ENCODE data around the gene TMEM101. TPM values are rescaled to one million over a fixed set of nuclear protein-coding genes. Genes with fewer than 3 reads are reported as not detected.

Gene TMEM101
- total and polyA plus RNA-seq, 2 experiments from 2014 or later = 25.0 to 45.4 TPM

GRCh38 chr17:43982171-43982570 is 32.6 kb downstream of the TMEM101 start:
- H3K79me2 ChIP-seq (ENCODE audit: insufficient read depth) = no peaks in the 10 kb centered on the region
- H3K4me3 ChIP-seq = no peak overlapping the region
- H3K4me2 ChIP-seq (ENCODE audit: unreplicated experiment) = no peak overlapping the region
- H3K9ac ChIP-seq = no peak overlapping the region
- H3K9me3 ChIP-seq (ENCODE audit: low read depth) = no peaks in the 10 kb centered on the region
- H3F3A ChIP-seq (ENCODE audit: insufficient read depth) = no peaks in the 10 kb centered on the region
- no peaks in the 10 kb centered on the region for H3K4me1 ChIP-seq (ENCODE audit: insufficient read depth)
- no peaks in the 10 kb centered on the region for H3K36me3 ChIP-seq (ENCODE audit: low read depth)
- H2AFZ ChIP-seq = no peak overlapping the region
- H3K27ac ChIP-seq = no peak overlapping the region
- peaks cover 60% of the 10 kb centered on the region for H3K27me3 ChIP-seq (replicated peaks; ENCODE audit: insufficient read depth)
- no peaks in the 10 kb centered on the region for H4K20me1 ChIP-seq (ENCODE audit: insufficient read depth)
- in situ Hi-C loops (cut with MboI) = no loop called here
- no peaks in the 10 kb centered on the region for H3K9me2 ChIP-seq (ENCODE audit: insufficient read depth)
- WGBS, 2 experiments (ENCODE audit: low coverage in 1 of 2, low lambda C conversion rate in 2 of 2, missing lambda C conversion rate in 2 of 2) = 94 to 98% methylated on average over 2 of the region's 2 CpGs
- TF ChIP-seq EZH2 (IDR thresholded peaks at IDR 0.05; ENCODE audit: insufficient read depth, poor library complexity, severe bottlenecking) (no peak), EZH2phosphoT487 (IDR thresholded peaks at IDR 0.05; ENCODE audit: insufficient read depth, low read depth) (no peak)
- no peak for DNase-seq

GRCh38 chr17:43979671-43980070 is 35.1 kb downstream of the TMEM101 start:
- no peak for TF ChIP-seq EZH2 (IDR thresholded peaks at IDR 0.05; ENCODE audit: insufficient read depth, poor library complexity, severe bottlenecking)
- TF ChIP-seq EZH2phosphoT487 (IDR thresholded peaks at IDR 0.05; ENCODE audit: insufficient read depth, low read depth) = no peak
- in situ Hi-C loops (cut with MboI) = no loop called here
- DNase-seq = no peak
- no peaks in the 10 kb centered on the region for H3K9me3 ChIP-seq (ENCODE audit: low read depth)
- no peaks in the 10 kb centered on the region for H3K79me2 ChIP-seq (ENCODE audit: insufficient read depth)
- H3K4me1 ChIP-seq (ENCODE audit: insufficient read depth) = no peaks in the 10 kb centered on the region
- no peaks in the 10 kb centered on the region for H3K9me2 ChIP-seq (ENCODE audit: insufficient read depth)
- no peak overlapping the region for H3K27ac ChIP-seq
- H3K9ac ChIP-seq = no peak overlapping the region
- no peak overlapping the region for H3K4me2 ChIP-seq (ENCODE audit: unreplicated experiment)
- WGBS, 2 experiments (ENCODE audit: low coverage in 1 of 2, low lambda C conversion rate in 2 of 2, missing lambda C conversion rate in 2 of 2) = 53 to 57% methylated on average over 4 of the region's 4 CpGs
- peaks cover 54% of the 10 kb centered on the region for H3K27me3 ChIP-seq (replicated peaks; ENCODE audit: insufficient read depth)
- no peak overlapping the region for H3K4me3 ChIP-seq
- no peaks in the 10 kb centered on the region for H4K20me1 ChIP-seq (ENCODE audit: insufficient read depth)
- H3K36me3 ChIP-seq (ENCODE audit: low read depth) = no peaks in the 10 kb centered on the region
- H3F3A ChIP-seq (ENCODE audit: insufficient read depth) = no peaks in the 10 kb centered on the region
- no peak overlapping the region for H2AFZ ChIP-seq

- Histone ChIP-seq H3F3A (ENCODE audit: insufficient read depth) (no peaks in the 10 kb centered on the region; the same call in 1 of the 2 replicates), H3K36me3 (ENCODE audit: low read depth) (no peaks in the 10 kb centered on the region), H3K27me3 (replicated peaks; ENCODE audit: insufficient read depth) (peaks cover 54% of the 10 kb centered on the region), H4K20me1 (ENCODE audit: insufficient read depth) (no peaks in the 10 kb centered on the region), H3K79me2 (ENCODE audit: insufficient read depth) (no peaks in the 10 kb centered on the region), H2AFZ (no peak overlapping the region), H3K4me3 (no peak overlapping the region), H3K27ac (no peak overlapping the region), H3K9me3 (ENCODE audit: low read depth) (no peaks in the 10 kb centered on the region), H3K9ac (no peak overlapping the region), H3K4me1 (ENCODE audit: insufficient read depth) (no peaks in the 10 kb centered on the region), H3K9me2 (ENCODE audit: insufficient read depth) (no peaks in the 10 kb centered on the region), H3K4me2 (ENCODE audit: unreplicated experiment) (no peak overlapping the region)
- in situ Hi-C loops (cut with MboI) = no loop called here
- WGBS, 2 experiments (ENCODE audit: low coverage in 1 of 2, low lambda C conversion rate in 2 of 2, missing lambda C conversion rate in 2 of 2) = 14 to 17% methylated on average over 7 of the region's 7 CpGs
- DNase-seq = peak; percentile 55
- TF ChIP-seq EZH2phosphoT487 (IDR thresholded peaks at IDR 0.05; ENCODE audit: insufficient read depth, low read depth) (no peak), EZH2 (IDR thresholded peaks at IDR 0.05; ENCODE audit: insufficient read depth, poor library complexity, severe bottlenecking) (no peak)
Observed at GRCh38 chr17:43979011-43979410, 35.8 kb downstream of the TMEM101 start.

GRCh38 chr17:43978078-43978477 is 36.7 kb downstream of the TMEM101 start:
- Histone ChIP-seq H3K9me2 (ENCODE audit: insufficient read depth) (no peaks in the 10 kb centered on the region), H3K27me3 (replicated peaks; ENCODE audit: insufficient read depth) (peaks cover 49% of the 10 kb centered on the region), H3K4me2 (ENCODE audit: unreplicated experiment) (no peak overlapping the region), H2AFZ (no peak overlapping the region), H3K4me1 (ENCODE audit: insufficient read depth) (no peaks in the 10 kb centered on the region), H3K4me3 (no peak overlapping the region), H3K9me3 (ENCODE audit: low read depth) (no peaks in the 10 kb centered on the region), H3K79me2 (ENCODE audit: insufficient read depth) (no peaks in the 10 kb centered on the region), H3K9ac (no peak overlapping the region), H4K20me1 (ENCODE audit: insufficient read depth) (no peaks in the 10 kb centered on the region), H3K27ac (no peak overlapping the region), H3F3A (ENCODE audit: insufficient read depth) (no peaks in the 10 kb centered on the region; the same call in 1 of the 2 replicates), H3K36me3 (ENCODE audit: low read depth) (no peaks in the 10 kb centered on the region)
- 79 to 92% methylated on average over 2 of the region's 2 CpGs for WGBS, 2 experiments (ENCODE audit: low coverage in 1 of 2, low lambda C conversion rate in 2 of 2, missing lambda C conversion rate in 2 of 2)
- no peak for TF ChIP-seq EZH2phosphoT487 (IDR thresholded peaks at IDR 0.05; ENCODE audit: insufficient read depth, low read depth)
- no peak for DNase-seq
- in situ Hi-C loops (cut with MboI) = no loop called here
